GM18507 (cell line): ENCODE results near the gene SLC25A29.
"Not testable (repeated sequence)": the region's sequence is repeated elsewhere in the genome, so short reads cannot be mapped to it uniquely, and the experiment has no call there.

Source experiments
- DNase-seq: peaks from one replicate; pipeline ENCODE4 v3.0.0; 2011; ENCODE audit warnings: low read depth; ENCODE audit not compliant: insufficient read length; ENCODE audit errors: extremely low spot score
- FAIRE-seq: peaks from 2 replicates; lab custom pipeline; 2011; peaks lifted over from hg19 to GRCh38; lab: Jason Lieb, UNC

The SLC25A29 gene

DNA sequence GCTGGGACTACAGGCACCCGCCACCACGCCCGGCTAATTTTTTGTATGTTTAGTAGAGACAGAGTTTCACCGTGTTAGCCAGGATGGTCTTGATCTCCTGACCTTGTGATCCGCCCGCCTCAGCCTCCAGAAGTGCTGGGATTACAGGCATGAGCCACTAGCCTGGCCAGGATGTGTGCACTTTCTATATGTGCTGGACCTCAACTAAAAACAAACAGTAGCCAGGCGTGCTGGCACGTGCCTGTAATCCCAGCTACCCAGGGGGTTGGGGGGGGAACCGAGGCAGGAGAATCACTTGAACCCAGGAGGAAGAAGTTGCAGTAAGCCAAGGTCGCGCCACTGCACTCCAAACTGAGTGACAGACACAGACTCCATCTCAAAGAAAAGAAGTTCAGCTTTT, 9.5 kb downstream of the SLC25A29 start:
- not testable (repeated sequence) for FAIRE-seq, DNase-seq

DNA sequence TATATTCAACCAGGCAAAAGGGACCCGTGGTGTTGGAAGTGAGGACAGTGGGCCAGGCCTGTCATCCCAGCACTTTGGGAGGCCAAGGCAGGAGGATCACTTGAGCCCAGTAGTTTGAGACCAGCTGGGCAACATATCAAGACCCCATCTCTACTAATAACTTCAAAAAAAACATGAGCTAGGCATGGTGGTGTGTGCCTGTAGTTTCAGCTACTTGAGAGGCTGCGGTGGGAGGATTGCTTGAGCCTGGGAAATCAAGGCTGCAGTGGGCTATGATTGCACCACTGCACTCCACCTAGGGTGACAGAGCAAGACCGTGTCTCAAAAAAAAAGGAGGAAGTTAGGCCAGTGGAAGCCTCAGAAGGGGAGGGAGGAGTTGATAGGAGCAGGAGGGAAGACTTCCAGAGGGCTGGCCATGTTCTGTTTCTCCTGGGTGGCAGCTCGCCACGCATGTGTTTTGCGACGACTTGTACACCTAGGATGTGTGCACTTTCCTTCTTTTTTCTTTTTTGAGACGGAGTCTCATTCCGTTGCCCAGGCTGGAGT, 10.1 kb downstream of the SLC25A29 start:
- DNase-seq (no peak), FAIRE-seq (no peak)

DNA sequence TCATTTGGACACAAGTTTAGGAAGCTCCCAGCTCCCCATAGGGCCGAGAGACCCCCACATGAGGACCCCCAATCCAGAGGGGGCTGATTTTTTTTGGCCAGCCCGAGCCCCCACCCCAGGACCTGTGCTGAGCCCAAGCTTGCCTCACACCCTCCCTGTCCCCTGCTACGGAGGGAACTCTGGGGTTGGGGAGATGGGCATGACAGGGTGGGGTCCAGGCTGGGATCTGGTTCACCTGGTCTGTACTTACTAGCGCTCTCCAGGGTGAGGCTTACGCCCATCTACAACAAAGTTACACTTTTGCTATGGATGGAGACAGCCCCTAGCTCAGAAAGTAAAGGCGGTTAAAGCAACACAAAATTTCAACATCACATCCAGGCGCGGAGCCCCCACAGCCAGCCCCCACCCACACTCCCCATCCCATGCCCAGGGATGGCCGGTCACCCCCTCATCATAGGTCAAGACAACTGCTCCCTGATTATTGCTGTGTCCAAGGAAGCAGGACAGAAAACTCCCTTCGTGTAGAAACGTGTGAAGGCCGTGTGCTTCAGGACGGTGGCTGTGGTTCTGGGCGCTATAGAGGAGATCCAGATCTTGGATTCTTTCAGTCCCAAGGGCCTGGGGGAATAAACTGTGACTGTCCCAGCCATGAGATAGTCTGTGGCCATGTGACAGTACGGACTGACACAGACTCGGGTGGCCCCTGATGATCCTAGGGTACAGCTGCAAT, 10.7 kb downstream of the SLC25A29 start:
- no peak for FAIRE-seq

GRCh38 chr14:100294963-100295330, 11.3 kb downstream of the SLC25A29 start:
- DNase-seq (no peak), FAIRE-seq (no peak)

More for the DNA sequence above, 10.7 kb downstream of the SLC25A29 start:
- DNase-seq, result no peak

DNA sequence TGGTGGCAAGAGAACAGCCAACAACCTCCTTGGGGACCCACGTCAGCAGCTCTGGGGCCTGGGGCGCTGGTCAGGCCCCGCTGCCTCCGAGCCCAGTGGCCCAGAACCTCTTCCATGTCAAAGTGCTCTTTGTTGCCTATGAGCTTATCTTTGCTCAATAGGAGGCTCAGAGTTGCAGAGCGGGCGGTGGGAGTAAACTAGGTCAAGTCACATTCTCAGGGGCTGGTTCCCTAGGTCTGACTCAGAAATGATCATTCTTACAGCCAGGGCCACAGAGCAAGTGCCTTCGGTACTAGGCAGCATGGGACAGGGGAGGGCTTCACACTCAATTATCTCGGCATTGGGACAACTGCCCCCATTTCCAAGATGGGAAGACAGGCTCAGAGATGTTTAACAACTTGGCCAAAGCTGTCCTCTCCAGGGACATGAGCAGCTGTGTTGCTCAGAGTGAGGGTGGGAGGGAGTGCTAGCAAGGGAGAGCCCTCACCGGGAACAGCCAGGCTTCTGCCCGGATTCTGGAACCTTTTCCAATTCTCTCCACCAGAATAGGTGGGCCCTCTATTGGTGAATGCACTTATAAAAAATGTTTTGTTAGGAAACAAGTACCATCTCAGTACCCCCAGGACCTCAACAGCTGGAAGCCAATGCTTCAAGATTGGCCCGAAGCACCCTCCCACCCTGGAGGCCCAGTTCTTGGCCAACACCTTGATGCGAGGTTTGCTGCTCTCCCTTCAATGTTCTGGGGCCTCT, 11.9 kb downstream of the SLC25A29 start:
- DNase-seq (no peak), FAIRE-seq (peak; percentile 63)

- no peak for FAIRE-seq
- DNase-seq, result no peak
Measured at GRCh38 chr14:100293497-100294212, 12.6 kb downstream of the SLC25A29 start.

- FAIRE-seq, result no peak
- DNase-seq, result no peak
Measured at GRCh38 chr14:100292776-100293461, 13.3 kb downstream of the SLC25A29 start.

- no peak for FAIRE-seq
- DNase-seq, result no peak
Measured at GRCh38 chr14:100292301-100292775, 13.9 kb downstream of the SLC25A29 start.

GRCh38 chr14:100291305-100292075, 14.8 kb downstream of the SLC25A29 start:
- no peak for FAIRE-seq
- DNase-seq, result no peak

DNA sequence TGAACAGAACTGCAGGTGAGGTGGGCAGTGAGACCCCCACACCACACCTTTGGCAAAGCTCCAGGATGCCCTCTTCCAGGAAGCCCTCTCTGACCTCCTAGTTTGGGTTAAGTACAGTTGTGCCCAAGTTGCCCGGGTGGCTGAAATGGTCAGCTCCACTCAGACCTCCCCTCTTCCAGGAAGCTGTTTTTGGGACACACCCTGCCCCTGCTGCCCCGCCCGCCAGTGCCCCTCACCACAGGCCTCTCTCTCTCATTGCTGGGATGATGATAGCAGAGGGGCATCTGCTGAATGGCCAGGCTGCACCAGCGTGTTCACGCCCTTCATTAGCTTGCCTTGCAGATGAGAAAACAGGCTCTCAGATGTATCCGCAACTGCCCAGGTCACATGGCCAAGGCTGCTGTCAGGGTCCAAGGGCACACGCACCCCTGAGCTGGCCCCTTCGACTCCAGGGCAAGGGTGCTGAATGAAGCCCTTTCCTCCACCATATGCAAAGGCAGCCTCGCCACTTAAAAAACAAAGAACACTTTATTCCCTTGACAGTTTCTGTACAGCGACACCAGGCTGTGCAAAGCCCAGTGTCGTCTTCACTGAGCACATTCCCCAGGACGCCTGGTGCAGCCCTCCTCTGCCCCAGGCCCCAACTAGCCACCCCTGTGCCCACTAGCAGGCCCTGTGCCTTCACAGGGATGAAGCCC, 15.5 kb downstream of the SLC25A29 start:
- no peak for DNase-seq

DNA sequence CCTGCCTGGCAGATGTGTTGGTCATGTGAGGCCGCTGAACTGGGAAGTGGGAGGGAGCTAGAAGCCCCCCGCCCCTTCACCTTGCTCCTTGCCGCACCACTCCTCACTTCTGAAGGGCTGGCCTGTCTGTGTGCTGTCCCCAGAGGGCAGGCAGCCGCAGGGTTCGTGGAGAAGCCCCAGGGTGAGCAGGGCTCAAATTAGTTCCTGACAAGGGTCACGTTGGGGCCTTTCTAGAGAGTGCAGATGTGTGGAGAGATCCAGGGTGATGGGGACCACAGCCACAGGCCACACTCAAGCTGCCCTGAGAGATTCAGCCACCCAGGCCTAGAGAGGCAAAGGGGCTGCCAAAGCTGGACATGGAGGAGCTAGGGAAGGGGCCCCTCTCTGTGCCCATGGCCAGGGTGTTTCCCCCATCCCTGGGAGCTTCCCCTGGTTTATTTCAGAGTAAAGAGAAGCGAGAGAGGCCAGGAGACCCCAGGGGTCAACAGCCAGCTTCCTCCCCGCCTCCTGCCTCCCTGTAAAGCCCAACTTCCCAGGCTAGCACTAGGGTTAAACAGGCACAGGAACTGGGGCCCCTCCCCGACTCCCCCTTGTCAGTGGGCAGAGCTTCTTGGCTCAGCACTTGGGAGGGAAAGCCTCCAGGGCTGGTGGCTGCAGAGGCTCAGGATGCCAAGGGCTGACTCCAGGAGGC, 16.2 kb downstream of the SLC25A29 start:
- no peak for DNase-seq
- FAIRE-seq, result peak; percentile 5

More for the DNA sequence above, 15.5 kb downstream of the SLC25A29 start:
- no peak for FAIRE-seq

DNA sequence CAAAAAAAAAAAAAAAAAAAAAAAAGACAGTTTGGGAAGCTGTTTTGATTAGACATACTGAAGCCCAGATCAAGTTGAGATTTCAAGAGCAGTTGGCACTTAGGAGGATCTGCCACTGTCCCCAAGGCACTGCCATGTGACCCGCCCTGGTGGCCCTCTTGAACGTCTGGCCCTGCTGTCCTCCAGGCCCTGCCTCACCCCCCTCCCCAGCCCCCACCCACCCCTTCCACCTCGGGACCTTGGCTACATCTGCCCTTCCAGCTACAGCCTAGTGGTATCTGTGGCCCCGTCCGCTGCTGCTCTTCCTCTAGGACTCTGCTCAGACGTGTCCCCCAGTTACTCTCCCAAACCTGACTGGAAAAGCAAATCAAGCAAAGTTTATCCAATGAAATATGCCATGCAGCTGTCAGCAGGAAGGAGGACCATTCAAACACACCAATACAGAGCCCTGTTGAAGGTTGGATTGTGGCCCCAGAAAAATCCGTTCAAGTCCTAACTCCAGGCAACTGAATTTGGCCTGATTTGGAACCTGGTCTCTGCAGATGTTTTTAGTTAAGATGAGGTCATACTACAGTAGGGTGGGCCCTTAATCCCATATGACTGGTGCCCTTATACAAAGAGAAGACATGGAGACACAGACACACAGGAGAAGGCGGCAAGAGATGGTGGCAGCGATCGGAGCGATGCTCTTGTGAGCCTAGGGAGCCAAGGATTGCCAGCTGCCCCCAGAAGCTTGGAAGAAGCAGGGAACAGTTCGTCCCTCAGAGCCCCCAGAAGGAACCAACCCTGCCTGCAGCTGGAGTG, 17.7 kb downstream of the SLC25A29 start:
- DNase-seq, result no peak

GRCh38 chr14:100287998-100288295, 18.3 kb downstream of the SLC25A29 start:
- not testable (repeated sequence) for DNase-seq, FAIRE-seq

More for the DNA sequence above, 17.7 kb downstream of the SLC25A29 start:
- no peak for FAIRE-seq

- DNase-seq (no peak), FAIRE-seq (no peak)
Measured at GRCh38 chr14:100287202-100287997, 18.8 kb downstream of the SLC25A29 start.

- DNase-seq (no peak), FAIRE-seq (no peak)
Measured at GRCh38 chr14:100286484-100287191, 19.6 kb downstream of the SLC25A29 start.
